RCC 7860 (cell line): ENCODE measurements around the gene H1-8.
"Not testable (repeated sequence)": the region's sequence is repeated elsewhere in the genome, so short reads cannot be mapped to it uniquely, and the experiment has no call there.

Experiments
- DNase-seq: peaks from one replicate; pipeline ENCODE4 v3.0.0-alpha.2; 2015; ENCODE audit warnings: low spot score
- FAIRE-seq: peaks from 2 replicates; lab custom pipeline; 2012; peaks lifted over from hg19 to GRCh38; lab: Jason Lieb, UNC

Gene H1-8

DNA sequence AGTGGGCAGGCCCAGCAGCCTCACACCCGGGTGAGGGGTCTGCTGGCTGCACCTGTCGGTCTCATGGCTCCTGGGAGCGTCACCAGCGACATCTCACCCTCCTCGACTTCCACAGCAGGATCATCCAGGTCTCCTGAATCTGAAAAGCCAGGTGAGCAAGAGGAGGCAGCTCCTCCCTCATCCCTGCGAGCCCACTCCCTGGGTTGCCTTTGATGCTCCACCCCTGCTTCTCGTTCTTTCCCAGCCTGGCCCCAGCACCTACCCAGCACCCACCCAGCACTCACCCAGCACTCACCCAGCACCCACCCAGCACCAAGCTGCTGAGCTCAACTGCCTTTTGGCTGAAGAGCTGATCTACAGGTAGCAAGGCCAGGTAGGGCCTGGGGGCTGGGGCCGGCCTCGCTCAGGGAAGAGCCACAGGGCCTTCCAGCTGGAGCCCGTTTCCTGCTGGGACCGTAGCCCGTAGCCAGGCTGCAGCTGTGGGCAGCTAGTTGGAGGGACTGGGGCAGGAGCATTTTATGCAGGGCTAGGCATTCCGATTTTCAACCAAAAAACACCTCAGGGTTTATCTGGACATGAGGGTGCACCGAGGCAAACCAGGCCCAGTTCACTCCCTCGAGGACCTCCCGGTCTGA, at the start of gene H1-8:
H1-8 (plus strand) TSS at position 20 of the 635 bp plus-strand sequence; CDS start at position 64, 44 bp downstream.
- DNase-seq: no peak
- FAIRE-seq: no peak

GRCh38 chr3:129493206-129493605, 49.8 kb upstream of the H1-8 start:
- FAIRE-seq (no peak), DNase-seq (no peak)

DNA sequence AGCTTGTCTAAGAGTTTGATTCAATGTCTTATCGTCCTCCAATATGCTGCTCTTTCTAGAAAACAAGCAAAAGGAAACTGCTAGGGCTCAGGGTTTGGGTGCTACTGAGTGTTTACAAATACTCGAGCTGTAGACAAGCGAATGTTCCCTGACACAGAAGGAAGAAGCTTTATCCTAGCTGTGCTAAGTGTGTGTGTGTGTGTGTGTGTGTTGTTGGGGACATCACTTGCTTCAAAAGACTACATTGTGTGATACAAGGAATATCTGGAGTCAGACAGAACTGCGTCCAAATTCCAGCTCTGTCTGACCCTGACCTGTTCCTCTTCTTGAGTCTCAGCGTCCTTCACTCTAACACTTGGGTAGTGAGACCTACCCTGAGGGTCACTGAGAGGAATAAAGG, 48.5 kb upstream of the H1-8 start:
- DNase-seq, FAIRE-seq: not testable (repeated sequence)

DNA sequence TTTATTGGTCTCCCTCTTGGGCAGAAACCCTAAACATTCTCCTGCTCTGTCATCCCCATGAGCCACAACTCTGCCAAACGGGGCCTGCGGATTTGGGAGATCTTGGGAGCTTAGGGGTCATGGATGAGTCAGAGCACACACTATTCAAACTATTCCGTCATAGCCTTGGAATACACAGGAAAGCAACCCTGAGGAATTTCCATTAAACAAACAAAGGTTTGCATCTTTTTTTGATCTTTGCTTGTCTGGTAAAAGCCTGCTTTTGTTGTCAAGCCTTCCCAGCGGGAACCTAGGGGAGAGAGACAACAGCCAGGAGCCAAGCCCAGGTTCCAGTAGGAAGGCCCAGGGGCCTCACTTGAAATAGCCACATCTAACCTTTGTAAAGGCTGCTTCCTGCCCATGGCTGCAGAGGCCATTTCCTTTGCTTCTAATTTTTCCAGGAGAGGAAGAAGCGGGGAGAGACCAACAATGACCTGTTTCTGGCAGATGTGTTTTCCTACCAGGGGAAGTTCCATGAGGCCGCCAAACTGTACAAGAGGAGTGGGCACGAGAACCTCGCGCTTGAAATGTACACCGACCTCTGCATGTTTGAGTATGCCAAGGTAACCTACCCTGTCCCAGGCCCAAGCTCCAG, 47.9 kb upstream of the H1-8 start:
- FAIRE-seq: not testable (repeated sequence)

DNA sequence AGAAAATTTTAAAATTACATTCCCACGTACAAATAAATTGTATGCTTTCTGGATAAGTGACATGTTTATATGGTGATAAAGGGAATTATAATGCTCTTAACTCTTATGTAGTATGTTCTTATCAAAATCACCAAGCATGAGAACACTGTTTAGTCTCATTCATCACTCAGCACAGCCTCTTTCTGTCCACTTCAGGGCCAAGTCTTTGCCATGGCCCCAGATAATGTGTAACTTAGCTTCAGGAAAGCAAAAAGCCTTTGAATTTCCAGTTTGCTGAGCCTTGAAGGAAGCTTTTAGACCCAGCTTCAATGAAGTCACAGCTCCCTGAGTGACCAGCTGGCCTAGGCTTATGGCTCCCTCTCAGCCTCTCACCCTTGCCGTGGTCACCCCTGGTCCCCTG, 45.1 kb upstream of the H1-8 start:
- not testable (repeated sequence) for FAIRE-seq, DNase-seq

More for the DNA sequence above, 47.9 kb upstream of the H1-8 start:
- DNase-seq: not testable (repeated sequence)

GRCh38 chr3:129498603-129499488, 44.1 kb upstream of the H1-8 start:
- not testable (repeated sequence) for DNase-seq, FAIRE-seq

GRCh38 chr3:129499604-129500333, 43.2 kb upstream of the H1-8 start:
- not testable (repeated sequence) for FAIRE-seq, DNase-seq

- DNase-seq (no peak), FAIRE-seq (no peak)
Measured at GRCh38 chr3:129500334-129500658, 42.7 kb upstream of the H1-8 start.

DNA sequence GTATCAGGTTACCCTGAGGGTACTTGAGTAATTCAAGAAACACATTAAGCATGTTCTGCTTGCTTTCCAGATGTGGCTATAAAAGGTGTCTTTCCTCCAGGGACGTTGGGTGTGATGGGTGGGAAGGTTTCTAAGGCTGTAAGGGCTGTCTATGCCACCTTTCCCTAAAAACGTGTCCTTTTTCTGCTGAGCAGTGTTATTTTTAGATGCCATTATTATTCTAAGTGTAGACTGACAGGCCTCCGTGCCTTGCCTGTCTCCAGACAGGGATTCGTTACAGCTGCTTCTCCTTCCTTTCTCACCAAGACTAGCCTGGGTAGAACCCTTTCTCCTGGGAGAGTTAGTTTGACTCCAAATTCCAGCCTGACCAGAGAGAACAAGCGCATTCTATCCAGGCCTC, 41.3 kb upstream of the H1-8 start:
- FAIRE-seq (no peak), DNase-seq (no peak)

DNA sequence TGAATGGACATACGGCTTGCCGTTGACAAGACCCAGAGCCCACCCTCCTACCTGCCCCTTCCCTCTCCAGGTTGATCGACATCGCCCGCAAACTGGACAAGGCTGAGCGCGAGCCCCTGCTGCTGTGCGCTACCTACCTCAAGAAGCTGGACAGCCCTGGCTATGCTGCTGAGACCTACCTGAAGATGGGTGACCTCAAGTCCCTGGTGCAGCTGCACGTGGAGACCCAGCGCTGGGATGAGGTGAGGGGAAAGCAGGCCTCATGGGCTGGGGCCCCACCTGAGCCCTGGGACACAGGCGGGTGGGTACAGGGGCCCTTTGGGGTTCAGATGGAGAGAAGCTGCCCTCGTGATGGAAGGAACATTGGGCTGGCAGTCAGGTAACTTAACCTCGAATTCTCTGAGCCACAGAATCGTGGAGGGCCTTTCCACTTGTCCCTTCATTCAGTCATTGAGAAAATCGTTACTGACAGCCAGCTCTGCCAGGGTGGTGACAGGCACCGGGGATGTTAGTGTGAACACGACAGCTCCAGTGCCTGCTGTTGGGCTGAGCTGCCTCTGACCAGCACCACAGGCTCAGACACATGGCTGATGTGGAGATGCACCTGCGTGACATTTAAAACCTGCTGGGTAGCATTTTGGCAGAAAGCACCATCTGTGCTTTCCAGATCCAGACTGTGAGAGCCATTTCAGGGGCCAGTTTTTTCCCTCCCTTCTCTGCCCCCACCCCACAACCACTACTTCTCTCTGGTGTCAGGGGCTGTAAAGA, 40.1 kb upstream of the H1-8 start:
- DNase-seq (no peak), FAIRE-seq (no peak)

GRCh38 chr3:129503471-129504291, 39.3 kb upstream of the H1-8 start:
- FAIRE-seq: no peak
- DNase-seq: no peak

- DNase-seq (no peak), FAIRE-seq (no peak)
Measured at GRCh38 chr3:129504471-129505100, 38.4 kb upstream of the H1-8 start.

GRCh38 chr3:129505341-129505740, 37.6 kb upstream of the H1-8 start:
- no peak for FAIRE-seq
- DNase-seq: no peak

DNA sequence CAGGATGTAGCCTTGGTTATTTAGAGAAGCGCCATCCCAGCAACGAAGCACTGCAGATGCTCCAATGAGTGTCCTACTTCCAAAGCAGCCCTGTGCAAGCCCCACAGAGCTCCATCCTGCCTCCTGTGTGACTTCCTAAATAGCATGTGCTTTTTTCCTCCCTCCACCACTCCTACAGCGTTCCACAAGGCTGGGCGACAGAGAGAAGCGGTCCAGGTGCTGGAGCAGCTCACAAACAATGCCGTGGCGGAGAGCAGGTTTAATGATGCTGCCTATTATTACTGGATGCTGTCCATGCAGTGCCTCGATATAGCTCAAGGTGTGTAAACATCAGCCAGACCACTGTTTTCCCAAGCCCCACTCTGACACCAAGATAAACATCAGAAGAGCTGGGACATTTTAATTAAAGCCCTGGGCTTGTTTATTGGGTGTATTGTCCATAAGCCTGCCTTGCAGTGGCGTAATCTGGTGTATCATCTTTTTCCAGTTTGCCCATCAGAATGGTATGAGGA, 36.7 kb upstream of the H1-8 start:
- no peak for DNase-seq
- FAIRE-seq: no peak

GRCh38 chr3:129507181-129507831, 35.7 kb upstream of the H1-8 start:
- no peak for FAIRE-seq
- DNase-seq: no peak

GRCh38 chr3:129512595-129512994, 30.4 kb upstream of the H1-8 start:
- FAIRE-seq (no peak), DNase-seq (no peak)

GRCh38 chr3:129513705-129514104, 29.3 kb upstream of the H1-8 start:
- DNase-seq: no peak
- no peak for FAIRE-seq

DNA sequence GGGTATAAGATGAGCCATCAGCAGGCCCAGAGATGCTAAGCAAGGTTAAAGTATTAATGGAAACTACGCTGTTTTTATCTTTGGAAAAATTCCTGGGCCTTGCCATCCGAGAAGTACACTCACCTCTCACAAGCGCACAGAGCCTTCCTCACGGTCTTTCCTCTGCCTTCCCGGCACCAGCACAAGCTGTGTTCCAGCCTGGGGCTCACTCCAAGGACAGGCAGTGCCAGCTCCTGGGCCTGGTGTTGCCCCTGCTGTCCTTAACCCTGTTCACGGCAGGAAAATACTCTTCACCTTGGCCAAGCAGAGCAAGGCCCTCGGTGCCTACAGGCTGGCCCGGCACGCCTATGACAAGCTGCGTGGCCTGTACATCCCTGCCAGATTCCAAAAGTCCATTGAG, 28.9 kb upstream of the H1-8 start:
- FAIRE-seq: no peak
- no peak for DNase-seq
